H1 (cell line): ENCODE measurements around the gene CCDC92B.

Experiments used
- BCL11A ChIP-seq, 2 experiments: IDR thresholded peaks; one replicate each; pipeline ENCODE4 v1.6.1; 2011; ENCODE audit warnings: low read depth in 2 of 2, low read length in 2 of 2, mild to moderate bottlenecking in 2 of 2
- CTCF ChIP-seq, 3 experiments: IDR thresholded peaks; 1 replicate in 2 of 3; 2 replicates in 1 of 3; pipeline versions ENCODE4 v1.5.1 to v1.6.1; 2011; ENCODE audit warnings: low read length in 3 of 3, mild to moderate bottlenecking in 3 of 3, inconsistent platforms in 2 of 3, low read depth in 1 of 3, moderate library complexity in 1 of 3; ENCODE audit not compliant: insufficient read depth in 1 of 3; ENCODE audit errors: control extremely low read depth in 1 of 3
- POLR2A ChIP-seq, 2 experiments: IDR thresholded peaks; 1 replicate in 1 of 2; 2 replicates in 1 of 2; pipeline ENCODE4 v1.6.1; 2011; ENCODE audit warnings: low read depth in 2 of 2, low read length in 2 of 2, mild to moderate bottlenecking in 2 of 2; ENCODE audit errors: control extremely low read depth in 1 of 2
- RFX5 ChIP-seq: IDR thresholded peaks from 2 replicates; pipeline ENCODE4 v1.6.1; 2011; ENCODE audit warnings: low read depth, low read length, improper control_type of control experiment, borderline replicate concordance
- YY1 ChIP-seq: IDR thresholded peaks from 2 replicates; pipeline ENCODE4 v1.6.1; 2011; ENCODE audit warnings: low read depth, mild to moderate bottlenecking, low read length

GRCh38 chr17:2683912-2684311, 65.5 kb downstream of the CCDC92B start:
- no peak for TF ChIP-seq YY1
- no peak for TF ChIP-seq POLR2A (IDR thresholded peaks at IDR 0.05; ENCODE audit: control extremely low read depth in 1 of 2, low read depth in 2 of 2, low read length in 2 of 2)
- TF ChIP-seq RFX5 = no peak
- no peak for TF ChIP-seq CTCF (IDR thresholded peaks at IDR 0.05; ENCODE audit: control extremely low read depth in 1 of 3, insufficient read depth in 1 of 3, low read depth in 1 of 3, low read length in 3 of 3)
- no peak for TF ChIP-seq BCL11A (IDR thresholded peaks at IDR 0.05; ENCODE audit: low read depth in 2 of 2, low read length in 2 of 2)
